ENCODE measurements around the gene SH3RF1.
A peak's percentile ranks its signal among the peaks of the same experiment; 100 is the strongest.

The SH3RF1 gene

GRCh38 chr4:169270810-169271691, at the start of gene SH3RF1:
SH3RF1 (minus strand) TSS chr4:169270956; CDS start chr4:169269212, 1,744 bp downstream.
- Histone ChIP-seq H3K9ac (peak within 1 kb of the TSS; percentile 76), H3K36me3 (ENCODE audit: control insufficient read depth, insufficient read depth, low read length) (no peaks in the 10 kb centered on the region), H3K27me3 (ENCODE audit: control insufficient read depth, insufficient read depth, low read length) (no peaks in the 10 kb centered on the region), H3K4me2 (ENCODE audit: low read length) (peak within 1 kb of the TSS; percentile 91), H3K27ac (peak within 1 kb of the TSS; percentile 79), H3K79me2 (no peaks in the 10 kb centered on the region), H3K9me3 (ENCODE audit: control insufficient read depth, low read length) (no peaks in the 10 kb centered on the region), H2AFZ (peak within 1 kb of the TSS; percentile 98), H3K4me3 (ENCODE audit: low read depth, low read length) (peak within 1 kb of the TSS; percentile 76), H3K4me1 (peaks cover 3% of the 10 kb centered on the region)
- TF ChIP-seq, protein P1, sequence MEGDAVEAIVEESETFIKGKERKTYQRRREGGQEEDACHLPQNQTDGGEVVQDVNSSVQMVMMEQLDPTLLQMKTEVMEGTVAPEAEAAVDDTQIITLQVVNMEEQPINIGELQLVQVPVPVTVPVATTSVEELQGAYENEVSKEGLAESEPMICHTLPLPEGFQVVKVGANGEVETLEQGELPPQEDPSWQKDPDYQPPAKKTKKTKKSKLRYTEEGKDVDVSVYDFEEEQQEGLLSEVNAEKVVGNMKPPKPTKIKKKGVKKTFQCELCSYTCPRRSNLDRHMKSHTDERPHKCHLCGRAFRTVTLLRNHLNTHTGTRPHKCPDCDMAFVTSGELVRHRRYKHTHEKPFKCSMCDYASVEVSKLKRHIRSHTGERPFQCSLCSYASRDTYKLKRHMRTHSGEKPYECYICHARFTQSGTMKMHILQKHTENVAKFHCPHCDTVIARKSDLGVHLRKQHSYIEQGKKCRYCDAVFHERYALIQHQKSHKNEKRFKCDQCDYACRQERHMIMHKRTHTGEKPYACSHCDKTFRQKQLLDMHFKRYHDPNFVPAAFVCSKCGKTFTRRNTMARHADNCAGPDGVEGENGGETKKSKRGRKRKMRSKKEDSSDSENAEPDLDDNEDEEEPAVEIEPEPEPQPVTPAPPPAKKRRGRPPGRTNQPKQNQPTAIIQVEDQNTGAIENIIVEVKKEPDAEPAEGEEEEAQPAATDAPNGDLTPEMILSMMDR (IDR thresholded peaks at IDR 0.05): no peak

- no peak overlapping the region for H3K27ac ChIP-seq
- H3K4me2 ChIP-seq (ENCODE audit: low read length): no peak overlapping the region
- no peak overlapping the region for H3K4me3 ChIP-seq (ENCODE audit: low read depth, low read length)
- no peak overlapping the region for H3K9ac ChIP-seq
- no peak overlapping the region for H2AFZ ChIP-seq
- no peaks in the 10 kb centered on the region for H3K27me3 ChIP-seq (ENCODE audit: control insufficient read depth, insufficient read depth, low read length)
- no peaks in the 10 kb centered on the region for H3K4me1 ChIP-seq
- H3K79me2 ChIP-seq: no peaks in the 10 kb centered on the region
- H3K9me3 ChIP-seq (ENCODE audit: control insufficient read depth, low read length): no peaks in the 10 kb centered on the region
- no peaks in the 10 kb centered on the region for H3K36me3 ChIP-seq (ENCODE audit: control insufficient read depth, insufficient read depth, low read length)
- TF ChIP-seq, protein P1 (IDR thresholded peaks at IDR 0.05): no peak
Measured at GRCh38 chr4:169315530-169316343, 45.0 kb upstream of the SH3RF1 start.

DNA sequence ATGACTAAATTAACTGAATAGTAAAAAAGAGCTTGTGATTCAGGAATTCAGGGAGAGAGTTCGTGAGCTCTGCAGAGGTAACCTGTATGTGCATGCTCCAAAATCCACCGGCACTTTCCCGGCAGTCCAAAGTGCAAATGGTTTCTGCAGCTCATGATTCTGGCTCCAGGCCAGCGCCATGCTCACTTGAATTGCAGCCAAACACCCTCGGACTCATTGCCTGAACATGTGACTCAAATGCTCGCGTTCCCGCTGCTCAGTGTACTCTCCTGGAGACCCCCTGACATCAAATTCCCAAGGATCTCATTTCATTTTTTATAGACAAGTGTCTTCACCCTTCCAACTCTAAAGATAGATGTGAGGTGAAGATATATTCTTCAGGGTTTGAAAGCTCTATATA, 44.1 kb upstream of the SH3RF1 start:
- no peaks in the 10 kb centered on the region for H3K36me3 ChIP-seq (ENCODE audit: control insufficient read depth, insufficient read depth, low read length)
- no peak overlapping the region for H3K9ac ChIP-seq
- H3K4me1 ChIP-seq: no peaks in the 10 kb centered on the region
- peak overlapping the region; percentile 5 for H3K4me3 ChIP-seq (ENCODE audit: low read depth, low read length)
- TF ChIP-seq, protein P1 (IDR thresholded peaks at IDR 0.05): no peak
- peak overlapping the region; percentile 46 for H2AFZ ChIP-seq
- no peaks in the 10 kb centered on the region for H3K27me3 ChIP-seq (ENCODE audit: control insufficient read depth, insufficient read depth, low read length)
- H3K79me2 ChIP-seq: no peaks in the 10 kb centered on the region
- no peak overlapping the region for H3K27ac ChIP-seq
- H3K9me3 ChIP-seq (ENCODE audit: control insufficient read depth, low read length): no peaks in the 10 kb centered on the region
- H3K4me2 ChIP-seq (ENCODE audit: low read length): peak overlapping the region; percentile 50

DNA sequence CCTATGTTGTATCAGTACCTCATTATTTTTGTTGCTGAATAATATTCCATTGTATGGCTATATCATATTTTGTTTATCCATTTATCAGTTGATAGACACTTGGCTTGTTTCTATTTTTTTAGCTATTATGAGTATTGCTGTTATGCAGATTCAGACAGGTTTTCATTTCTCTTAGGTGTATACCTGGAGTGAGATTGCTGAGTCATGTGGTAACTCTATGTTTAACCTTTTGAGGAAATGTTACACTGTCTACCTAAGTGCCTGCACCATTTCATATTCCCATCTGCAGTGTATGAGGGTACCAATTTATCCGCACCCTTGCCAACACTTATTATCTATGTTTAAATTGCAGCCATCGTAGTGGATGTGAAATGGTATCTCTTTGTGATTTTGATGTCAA, 43.0 kb upstream of the SH3RF1 start:
- H3K36me3 ChIP-seq (ENCODE audit: control insufficient read depth, insufficient read depth, low read length): no peaks in the 10 kb centered on the region
- H3K4me3 ChIP-seq (ENCODE audit: low read depth, low read length): no peak overlapping the region
- H3K27me3 ChIP-seq (ENCODE audit: control insufficient read depth, insufficient read depth, low read length): no peaks in the 10 kb centered on the region
- H3K4me1 ChIP-seq: no peaks in the 10 kb centered on the region
- no peak overlapping the region for H2AFZ ChIP-seq
- H3K9ac ChIP-seq: no peak overlapping the region
- TF ChIP-seq, protein P1 (IDR thresholded peaks at IDR 0.05): no peak
- H3K4me2 ChIP-seq (ENCODE audit: low read length): no peak overlapping the region
- no peaks in the 10 kb centered on the region for H3K9me3 ChIP-seq (ENCODE audit: control insufficient read depth, low read length)
- H3K27ac ChIP-seq: no peak overlapping the region
- no peaks in the 10 kb centered on the region for H3K79me2 ChIP-seq
